GM18511 (cell line): ENCODE measurements around the gene PTPRG.
"Not testable (repeated sequence)": the region's sequence is repeated elsewhere in the genome, so short reads cannot be mapped to it uniquely, and the experiment has no call there.

ENCODE experiments used
- ATAC-seq: cut with Tn5 transposase; IDR thresholded peaks from one replicate; pipeline ENCODE4 v1.9.1; 2021; ENCODE audit warnings: mild to moderate bottlenecking, moderate library complexity; ENCODE audit not compliant: unreplicated experiment

Gene PTPRG

DNA sequence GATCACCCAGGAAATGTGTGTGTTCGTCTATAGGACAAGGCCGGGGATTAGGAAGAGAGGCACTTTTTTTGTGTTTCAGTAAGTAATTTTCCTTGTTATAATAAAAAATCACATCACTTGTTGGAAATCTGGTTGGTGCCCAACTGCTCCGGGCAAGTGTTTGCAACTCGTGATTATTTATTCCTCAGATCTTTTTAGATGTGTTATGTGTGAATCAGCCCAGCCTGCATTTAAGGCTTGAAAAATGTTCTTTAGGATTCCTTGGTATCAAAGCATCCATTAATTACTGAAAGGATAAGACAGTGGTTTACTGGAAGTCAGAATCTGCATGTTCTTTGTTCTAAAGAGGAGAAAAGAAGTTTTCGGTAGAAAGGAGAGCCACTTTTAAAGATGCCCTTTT lies 466.4 kb downstream of the PTPRG start:
- no peak for ATAC-seq

DNA sequence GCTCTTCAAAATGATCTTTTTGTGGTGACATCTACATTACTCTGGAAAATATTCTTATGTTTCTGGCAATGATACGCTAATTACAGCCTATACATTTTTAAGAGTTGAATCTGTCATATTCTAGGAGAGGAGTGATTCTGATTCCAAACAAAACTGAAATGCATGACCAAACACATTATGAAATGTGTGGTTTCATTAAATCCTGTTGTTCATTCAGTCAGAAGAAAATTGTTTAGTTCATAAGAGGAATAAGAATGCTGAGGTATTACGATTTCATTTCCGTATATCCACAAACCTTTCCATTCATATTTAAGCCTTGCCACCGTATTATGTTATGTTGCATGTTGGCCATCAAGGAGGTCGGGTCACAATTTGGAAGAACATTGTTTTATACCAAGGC lies 466.9 kb downstream of the PTPRG start:
- ATAC-seq, result no peak

DNA sequence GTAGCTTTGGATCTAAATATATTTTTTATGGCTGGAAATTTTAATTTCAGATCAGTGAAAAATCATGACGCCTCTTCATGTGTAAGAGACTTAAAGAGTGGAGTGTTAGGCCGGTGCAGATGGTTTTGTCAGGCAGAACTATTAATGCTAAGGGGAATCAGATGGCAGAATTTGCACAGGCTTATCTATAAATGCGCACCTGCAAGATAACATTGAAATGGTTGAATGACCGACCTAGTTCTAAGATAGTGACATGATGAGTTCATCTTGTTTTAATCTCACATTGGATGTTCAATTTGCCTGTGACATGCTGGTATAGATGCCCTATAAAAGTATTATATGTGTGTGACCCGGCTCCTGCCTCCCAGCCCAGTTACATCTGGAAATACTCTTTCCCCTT lies 471.4 kb downstream of the PTPRG start:
- no peak for ATAC-seq

- no peak for ATAC-seq
These were observed 474.2 kb downstream of the PTPRG start for GRCh38 chr3:62035402-62036057.

GRCh38 chr3:62036726-62037125 lies 475.4 kb downstream of the PTPRG start:
- ATAC-seq, result no peak

GRCh38 chr3:62038798-62039197 lies 477.4 kb downstream of the PTPRG start:
- ATAC-seq, result not testable (repeated sequence)

- no peak for ATAC-seq
These were observed 478.2 kb downstream of the PTPRG start for GRCh38 chr3:62039586-62039985.

DNA sequence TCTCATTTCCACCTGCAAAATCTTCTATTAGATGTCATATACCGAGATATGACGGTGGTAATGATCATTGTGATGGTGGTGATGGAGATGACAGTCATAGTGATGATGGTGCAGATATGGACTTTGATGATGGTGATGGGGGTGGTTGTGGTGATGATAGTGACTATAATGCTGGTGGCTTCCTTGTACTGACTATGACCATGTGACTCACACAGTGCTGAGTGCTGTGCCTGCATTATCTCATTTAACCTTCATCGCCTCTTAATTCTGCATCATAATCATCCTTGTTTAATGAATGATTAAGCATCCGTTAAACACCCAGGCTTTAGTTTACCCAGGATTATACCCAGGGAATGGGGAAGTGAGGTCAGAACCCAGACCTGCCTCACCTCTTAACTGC lies 480.3 kb downstream of the PTPRG start:
- ATAC-seq, result no peak

- ATAC-seq, result no peak
These were observed 483.6 kb downstream of the PTPRG start for GRCh38 chr3:62044874-62045411.

- no peak for ATAC-seq
These were observed 485.0 kb downstream of the PTPRG start for GRCh38 chr3:62046326-62046725.

GRCh38 chr3:62048577-62048976 lies 487.2 kb downstream of the PTPRG start:
- ATAC-seq, result no peak

GRCh38 chr3:62049033-62049432 lies 487.7 kb downstream of the PTPRG start:
- no peak for ATAC-seq

GRCh38 chr3:62051506-62051905 lies 490.1 kb downstream of the PTPRG start:
- ATAC-seq, result no peak

GRCh38 chr3:62052331-62052730 lies 491.0 kb downstream of the PTPRG start:
- ATAC-seq, result no peak

DNA sequence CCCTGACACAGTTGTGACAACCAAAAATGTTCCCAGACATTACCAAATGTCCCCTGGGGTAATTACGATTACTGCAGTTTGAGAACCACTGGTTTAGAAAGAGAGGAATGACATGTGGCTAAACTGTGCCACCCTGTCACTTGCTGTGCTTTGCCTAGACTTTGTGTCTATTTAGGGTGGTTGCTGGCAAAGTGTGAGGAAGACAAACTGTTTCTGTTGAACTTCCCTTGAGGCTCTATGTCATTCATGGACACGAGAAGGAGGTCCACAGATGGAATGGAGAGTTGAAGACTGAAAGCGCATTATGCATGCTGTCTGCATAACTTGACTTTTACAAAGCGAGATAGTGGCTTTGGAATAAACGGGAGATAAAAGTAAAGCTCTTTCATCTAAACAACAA lies 495.3 kb downstream of the PTPRG start:
- no peak for ATAC-seq

DNA sequence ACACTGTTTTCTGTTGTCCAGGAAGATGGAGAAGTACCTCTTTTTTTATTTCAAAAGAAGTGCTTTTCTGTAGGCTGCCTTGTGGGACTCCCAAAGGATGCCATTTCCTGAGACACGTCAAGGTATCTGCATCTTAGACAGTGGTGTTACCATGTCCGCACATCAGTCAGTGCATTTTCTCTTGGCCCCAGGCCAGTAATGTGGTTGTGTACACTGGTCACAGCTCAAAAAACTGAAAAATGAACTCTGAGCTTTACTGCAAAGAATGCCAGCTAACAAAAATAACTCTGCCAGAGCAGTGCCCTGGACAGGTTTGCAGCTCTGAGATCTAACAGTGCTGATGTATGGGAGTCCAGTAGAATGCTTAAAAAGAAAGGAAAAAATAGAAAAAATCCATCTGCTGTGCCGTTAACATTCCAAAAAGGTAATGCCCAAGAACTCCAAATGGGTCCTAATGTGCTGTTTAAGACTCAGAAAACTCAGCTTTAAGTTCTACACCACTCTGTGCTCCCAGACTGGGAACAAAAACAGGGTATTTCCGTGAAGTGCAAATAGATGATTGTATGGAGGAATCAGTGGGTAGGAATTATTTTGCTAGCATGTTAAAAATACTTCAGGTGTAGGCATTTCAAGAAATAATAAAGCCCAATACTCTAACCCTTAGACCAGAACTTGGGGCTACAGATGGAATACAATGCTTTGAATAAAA lies 496.1 kb downstream of the PTPRG start:
- ATAC-seq, result no peak

GRCh38 chr3:62065985-62066693 lies 504.8 kb downstream of the PTPRG start:
- ATAC-seq, result no peak

GRCh38 chr3:62068337-62068736 lies 507.0 kb downstream of the PTPRG start:
- no peak for ATAC-seq

- no peak for ATAC-seq
These were observed 509.5 kb downstream of the PTPRG start for GRCh38 chr3:62070891-62071290.

- no peak for ATAC-seq
These were observed 511.7 kb downstream of the PTPRG start for GRCh38 chr3:62073038-62073437.

GRCh38 chr3:62084558-62084957 lies 523.2 kb downstream of the PTPRG start:
- ATAC-seq, result no peak
